ENCODE data around the gene PGBD4.

DNA sequence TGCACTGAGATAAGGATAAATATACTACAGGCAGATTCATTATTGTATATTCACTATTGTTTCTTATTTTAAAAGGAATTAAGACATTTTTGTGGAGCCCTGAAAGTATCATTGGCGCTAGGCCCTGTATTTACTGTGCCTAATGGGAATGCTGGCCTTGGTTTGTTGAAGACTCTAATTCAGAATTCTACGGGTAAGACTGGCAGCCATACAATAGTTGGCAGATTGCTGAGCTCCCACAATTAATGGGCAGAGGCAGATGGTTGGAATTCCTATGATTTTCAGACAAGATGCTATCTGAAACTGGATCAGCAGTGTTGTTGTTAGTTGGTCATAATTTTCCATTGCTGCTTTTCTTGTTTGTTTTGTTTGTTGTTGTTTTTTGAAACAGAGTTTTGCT lies 14.7 kb downstream of the PGBD4 start:
- TF ChIP-seq, protein P1, sequence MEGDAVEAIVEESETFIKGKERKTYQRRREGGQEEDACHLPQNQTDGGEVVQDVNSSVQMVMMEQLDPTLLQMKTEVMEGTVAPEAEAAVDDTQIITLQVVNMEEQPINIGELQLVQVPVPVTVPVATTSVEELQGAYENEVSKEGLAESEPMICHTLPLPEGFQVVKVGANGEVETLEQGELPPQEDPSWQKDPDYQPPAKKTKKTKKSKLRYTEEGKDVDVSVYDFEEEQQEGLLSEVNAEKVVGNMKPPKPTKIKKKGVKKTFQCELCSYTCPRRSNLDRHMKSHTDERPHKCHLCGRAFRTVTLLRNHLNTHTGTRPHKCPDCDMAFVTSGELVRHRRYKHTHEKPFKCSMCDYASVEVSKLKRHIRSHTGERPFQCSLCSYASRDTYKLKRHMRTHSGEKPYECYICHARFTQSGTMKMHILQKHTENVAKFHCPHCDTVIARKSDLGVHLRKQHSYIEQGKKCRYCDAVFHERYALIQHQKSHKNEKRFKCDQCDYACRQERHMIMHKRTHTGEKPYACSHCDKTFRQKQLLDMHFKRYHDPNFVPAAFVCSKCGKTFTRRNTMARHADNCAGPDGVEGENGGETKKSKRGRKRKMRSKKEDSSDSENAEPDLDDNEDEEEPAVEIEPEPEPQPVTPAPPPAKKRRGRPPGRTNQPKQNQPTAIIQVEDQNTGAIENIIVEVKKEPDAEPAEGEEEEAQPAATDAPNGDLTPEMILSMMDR (IDR thresholded peaks at IDR 0.05; ENCODE audit: insufficient read depth, low read length, poor library complexity, severe bottlenecking): no peak
- TF ChIP-seq EZH2phosphoT487 (conservative IDR thresholded peaks at IDR 0.05; ENCODE audit: low read length): no peak

Measured in SU-DHL-6 (cell line).